HG03025 (cell line): ENCODE data around the gene FGD4.
A peak's percentile ranks its signal among the peaks of the same experiment; 100 is the strongest.

ENCODE experiments used
- ATAC-seq: cut with Tn5 transposase; IDR thresholded peaks from one replicate; pipeline ENCODE4 v1.9.1; 2021; ENCODE audit warnings: mild to moderate bottlenecking, moderate library complexity; ENCODE audit not compliant: unreplicated experiment, low FRiP score

FGD4 gene

GRCh38 chr12:32399370-32400113 is at the start of gene FGD4:
Gene FGD4, plus strand, starts transcription at chr12:32399558.
- ATAC-seq: peak; percentile 85

- ATAC-seq: no peak
Observed at GRCh38 chr12:32353540-32353939, 45.8 kb upstream of the FGD4 start.

- ATAC-seq: no peak
Observed at GRCh38 chr12:32357601-32358249, 41.6 kb upstream of the FGD4 start.

GRCh38 chr12:32360956-32361355 is 38.4 kb upstream of the FGD4 start:
- no peak for ATAC-seq

GRCh38 chr12:32362892-32363291 is 36.5 kb upstream of the FGD4 start:
- no peak for ATAC-seq

GRCh38 chr12:32365473-32366064 is 33.8 kb upstream of the FGD4 start:
- ATAC-seq: no peak

GRCh38 chr12:32366714-32367113 is 32.6 kb upstream of the FGD4 start:
- no peak for ATAC-seq

GRCh38 chr12:32367381-32367780 is 32.0 kb upstream of the FGD4 start:
- no peak for ATAC-seq

- no peak for ATAC-seq
Observed at GRCh38 chr12:32369202-32369601, 30.2 kb upstream of the FGD4 start.

- ATAC-seq: no peak
Observed at GRCh38 chr12:32377344-32378055, 21.9 kb upstream of the FGD4 start.

GRCh38 chr12:32379213-32379612 is 20.1 kb upstream of the FGD4 start:
- no peak for ATAC-seq

- no peak for ATAC-seq
Observed at GRCh38 chr12:32379667-32380066, 19.7 kb upstream of the FGD4 start.

GRCh38 chr12:32382226-32382625 is 17.1 kb upstream of the FGD4 start:
- no peak for ATAC-seq

- ATAC-seq: no peak
Observed at GRCh38 chr12:32390572-32391219, 8.7 kb upstream of the FGD4 start.

GRCh38 chr12:32395026-32395425 is 4.3 kb upstream of the FGD4 start:
- no peak for ATAC-seq

GRCh38 chr12:32397696-32398095 is 1.7 kb upstream of the FGD4 start:
- ATAC-seq: no peak

GRCh38 chr12:32398181-32398580 is 1.2 kb upstream of the FGD4 start:
- no peak for ATAC-seq

- peak; percentile 6 for ATAC-seq
Observed at GRCh38 chr12:32398816-32399369, 465 bp upstream of the FGD4 start.

GRCh38 chr12:32400114-32400672 is 835 bp downstream of the FGD4 start:
- no peak for ATAC-seq

GRCh38 chr12:32400866-32401265 is 1.5 kb downstream of the FGD4 start:
- ATAC-seq: no peak
